ENCODE results near the gene SNORC. TPM values are rescaled to one million over a fixed set of nuclear protein-coding genes. Genes with fewer than 3 reads are reported as not detected.
A peak's percentile ranks its signal among the peaks of the same experiment; 100 is the strongest.

The SNORC gene
- total RNA-seq, 2 experiments from 2014 or later, result 2.1 to 2.4 TPM

GRCh38 chr2:232896111-232896510 is 26.0 kb downstream of the SNORC start:
- Mint-ChIP-seq H3K27ac (no peak overlapping the region), H3K4me1 (ENCODE audit: low read depth) (peaks cover 6% of the 10 kb centered on the region), H3K27me3 (peaks cover 5% of the 10 kb centered on the region), H3K9me3 (no peaks in the 10 kb centered on the region), H3K4me3 (no peak overlapping the region), H3K36me3 (ENCODE audit: low read depth) (no peaks in the 10 kb centered on the region)
- ATAC-seq (no peak), DNase-seq (no peak)
- ChIA-PET POLR2A (no interaction called here), CTCF (interaction anchor here (0.8 kb wide), 1 partner anchor 133 kb away, joined by 3 read pairs; no protein-coding TSS in a partner anchor)
- intact Hi-C loops (cut with micrococcal nuclease), result no loop called here
- no peak for TF ChIP-seq CTCF (IDR thresholded peaks at IDR 0.05)

GRCh38 chr2:232896720-232897597 is 26.9 kb downstream of the SNORC start:
- peaks cover 6% of the 10 kb centered on the region for H3K4me1 Mint-ChIP-seq (ENCODE audit: low read depth)
- peaks cover 5% of the 10 kb centered on the region for H3K27me3 Mint-ChIP-seq
- POLR2A ChIA-PET, result no interaction called here
- CTCF ChIA-PET, result interaction anchor here (1.2 to 1.6 kb wide), 2 partner anchors 157 to 163 kb away, joined by 3 to 4 read pairs; partner anchors contain the start of gene INPP5D
- H3K27ac Mint-ChIP-seq, result peak overlapping the region; percentile 10
- H3K9me3 Mint-ChIP-seq, result no peaks in the 10 kb centered on the region
- no peak overlapping the region for H3K4me3 Mint-ChIP-seq
- H3K36me3 Mint-ChIP-seq (ENCODE audit: low read depth), result no peaks in the 10 kb centered on the region
- no peak for ATAC-seq
- DNase-seq, result no peak
- no peak for TF ChIP-seq CTCF (IDR thresholded peaks at IDR 0.05)
- intact Hi-C loops (cut with micrococcal nuclease), result no loop called here

GRCh38 chr2:232897598-232898408 is 27.7 kb downstream of the SNORC start:
- Mint-ChIP-seq H3K36me3 (ENCODE audit: low read depth) (no peaks in the 10 kb centered on the region), H3K4me3 (no peak overlapping the region), H3K9me3 (no peaks in the 10 kb centered on the region), H3K4me1 (ENCODE audit: low read depth) (peaks cover 6% of the 10 kb centered on the region), H3K27me3 (peaks cover 5% of the 10 kb centered on the region), H3K27ac (peak overlapping the region; percentile 48)
- ChIA-PET POLR2A (no interaction called here), CTCF (interaction anchor here (1.2 to 1.6 kb wide), 3 partner anchors 131 to 162 kb away, joined by 3 to 4 read pairs (median 3); partner anchors contain the start of gene INPP5D)
- ATAC-seq (peak; percentile 68), DNase-seq (peak; percentile 70)
- no peak for TF ChIP-seq CTCF (IDR thresholded peaks at IDR 0.05)
- intact Hi-C loops (cut with micrococcal nuclease), result no loop called here

- ATAC-seq, result no peak
- intact Hi-C loops (cut with micrococcal nuclease), result no loop called here
- POLR2A ChIA-PET, result interaction anchor here (0.6 kb wide), 1 partner anchor 201 kb away, joined by 4 read pairs; no protein-coding TSS in a partner anchor
- no peaks in the 10 kb centered on the region for H3K9me3 Mint-ChIP-seq
- H3K27me3 Mint-ChIP-seq, result no peaks in the 10 kb centered on the region
- H3K4me3 Mint-ChIP-seq, result no peak overlapping the region
- peaks cover 6% of the 10 kb centered on the region for H3K4me1 Mint-ChIP-seq (ENCODE audit: low read depth)
- no peak for TF ChIP-seq CTCF (IDR thresholded peaks at IDR 0.05)
- DNase-seq, result no peak
- CTCF ChIA-PET, result interaction anchor here (1.2 to 1.6 kb wide), 3 partner anchors 130 to 161 kb away, joined by 3 to 4 read pairs (median 3); partner anchors contain the start of gene INPP5D
- no peaks in the 10 kb centered on the region for H3K36me3 Mint-ChIP-seq (ENCODE audit: low read depth)
- no peak overlapping the region for H3K27ac Mint-ChIP-seq
Observed at GRCh38 chr2:232898592-232899543, 28.8 kb downstream of the SNORC start.

All from activated CD8-positive, alpha-beta T cell treated with anti-CD3 and anti-CD28 coated beads for 36 hours (primary cell).